ENCODE data around the gene SLC6A13.

GRCh38 chr12:185576-185955 lies 77.1 kb downstream of the SLC6A13 start:
- TF ChIP-seq CTCF (IDR thresholded peaks at IDR 0.05) (no peak), POLR2A (IDR thresholded peaks at IDR 0.05) (no peak)
